ENCODE data around the gene CKLF.

The CKLF gene

GRCh38 chr16:66517586-66518263 lies 34.7 kb upstream of the CKLF start:
- DNase-seq (ENCODE audit: low read depth, low spot score), result no peak

- DNase-seq (ENCODE audit: low read depth, low spot score), result no peak
Measured at GRCh38 chr16:66519482-66520373, 32.6 kb upstream of the CKLF start.

- DNase-seq (ENCODE audit: low read depth, low spot score), result no peak
Measured at GRCh38 chr16:66520406-66521170, 31.8 kb upstream of the CKLF start.

- DNase-seq (ENCODE audit: low read depth, low spot score), result no peak
Measured at GRCh38 chr16:66521252-66521713, 31.1 kb upstream of the CKLF start.

- DNase-seq (ENCODE audit: low read depth, low spot score), result peak; percentile 57
Measured at GRCh38 chr16:66521951-66522771, 30.2 kb upstream of the CKLF start.

GRCh38 chr16:66522816-66523590 lies 29.4 kb upstream of the CKLF start:
- no peak for DNase-seq (ENCODE audit: low read depth, low spot score)

GRCh38 chr16:66523861-66524354 lies 28.5 kb upstream of the CKLF start:
- DNase-seq (ENCODE audit: low read depth, low spot score), result no peak

- no peak for DNase-seq (ENCODE audit: low read depth, low spot score)
Measured at GRCh38 chr16:66524601-66525164, 27.7 kb upstream of the CKLF start.

- DNase-seq (ENCODE audit: low read depth, low spot score), result no peak
Measured at GRCh38 chr16:66525396-66526180, 26.8 kb upstream of the CKLF start.

GRCh38 chr16:66528294-66528693 lies 24.1 kb upstream of the CKLF start:
- no peak for DNase-seq (ENCODE audit: low read depth, low spot score)

GRCh38 chr16:66529475-66529874 lies 22.9 kb upstream of the CKLF start:
- no peak for DNase-seq (ENCODE audit: low read depth, low spot score)

GRCh38 chr16:66534376-66534799 lies 18.0 kb upstream of the CKLF start:
- DNase-seq (ENCODE audit: low read depth, low spot score), result no peak

- no peak for DNase-seq (ENCODE audit: low read depth, low spot score)
Measured at GRCh38 chr16:66536525-66536924, 15.9 kb upstream of the CKLF start.

GRCh38 chr16:66537236-66537635 lies 15.1 kb upstream of the CKLF start:
- DNase-seq (ENCODE audit: low read depth, low spot score), result no peak

GRCh38 chr16:66538910-66539309 lies 13.5 kb upstream of the CKLF start:
- no peak for DNase-seq (ENCODE audit: low read depth, low spot score)

GRCh38 chr16:66539623-66540469 lies 12.5 kb upstream of the CKLF start:
- no peak for DNase-seq (ENCODE audit: low read depth, low spot score)

- no peak for DNase-seq (ENCODE audit: low read depth, low spot score)
Measured at GRCh38 chr16:66541388-66542355, 10.7 kb upstream of the CKLF start.
